Measurements from ENCODE around the gene SYT7.

Gene SYT7

DNA sequence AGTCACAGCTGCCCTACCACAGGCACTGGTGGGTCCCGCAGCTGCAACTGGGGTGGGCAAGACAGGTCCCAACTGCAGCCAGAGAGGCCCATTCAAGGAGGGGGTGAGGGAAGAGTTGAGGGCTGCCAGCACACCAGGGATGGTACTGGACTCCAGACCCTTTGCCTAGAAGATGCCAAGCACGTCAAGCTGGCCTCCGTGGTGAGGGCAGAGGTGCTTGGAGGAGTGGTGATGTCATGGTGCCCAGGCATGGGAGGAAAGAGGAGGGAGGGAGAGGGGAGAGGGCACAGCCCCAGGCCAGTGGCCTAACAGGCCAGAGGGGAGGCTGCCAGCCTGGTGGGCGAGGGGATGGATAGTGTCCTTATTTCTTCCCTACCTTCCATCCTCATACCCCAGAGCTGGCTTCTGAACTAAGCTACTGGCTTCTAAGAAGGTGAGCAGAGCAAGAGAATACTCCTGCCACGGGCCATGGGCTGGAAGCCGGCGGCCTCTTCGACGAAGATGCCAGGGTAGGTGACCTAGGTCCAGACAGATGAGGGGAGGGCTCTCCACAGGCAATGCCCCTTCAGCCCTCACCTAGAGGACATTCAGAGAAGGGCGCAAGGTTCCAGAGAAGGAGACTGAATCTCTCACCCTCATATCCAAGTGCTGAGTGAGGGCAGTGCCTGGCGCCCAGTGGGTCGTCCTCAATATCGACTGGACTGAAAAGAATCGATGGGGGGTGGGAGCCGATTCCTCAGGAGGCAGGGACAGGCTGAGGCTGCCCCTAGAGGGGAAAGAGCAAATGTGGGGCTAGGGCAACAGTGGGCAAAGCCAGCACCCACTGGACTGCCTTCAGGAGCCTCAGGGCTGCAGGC is 1.8 kb downstream of the SYT7 start:
- no peaks in the 10 kb centered on the region for H3K9me3 Mint-ChIP-seq
- H3K4me1 Mint-ChIP-seq (ENCODE audit: low read depth) = peaks cover 8% of the 10 kb centered on the region
- H3K27ac Mint-ChIP-seq = no peak overlapping the region
- DNase-seq = no peak
- no peaks in the 10 kb centered on the region for H3K36me3 Mint-ChIP-seq (ENCODE audit: low read depth)
- H3K4me3 Mint-ChIP-seq = peak overlapping the region; percentile 43
- peaks cover 41% of the 10 kb centered on the region for H3K27me3 Mint-ChIP-seq

DNA sequence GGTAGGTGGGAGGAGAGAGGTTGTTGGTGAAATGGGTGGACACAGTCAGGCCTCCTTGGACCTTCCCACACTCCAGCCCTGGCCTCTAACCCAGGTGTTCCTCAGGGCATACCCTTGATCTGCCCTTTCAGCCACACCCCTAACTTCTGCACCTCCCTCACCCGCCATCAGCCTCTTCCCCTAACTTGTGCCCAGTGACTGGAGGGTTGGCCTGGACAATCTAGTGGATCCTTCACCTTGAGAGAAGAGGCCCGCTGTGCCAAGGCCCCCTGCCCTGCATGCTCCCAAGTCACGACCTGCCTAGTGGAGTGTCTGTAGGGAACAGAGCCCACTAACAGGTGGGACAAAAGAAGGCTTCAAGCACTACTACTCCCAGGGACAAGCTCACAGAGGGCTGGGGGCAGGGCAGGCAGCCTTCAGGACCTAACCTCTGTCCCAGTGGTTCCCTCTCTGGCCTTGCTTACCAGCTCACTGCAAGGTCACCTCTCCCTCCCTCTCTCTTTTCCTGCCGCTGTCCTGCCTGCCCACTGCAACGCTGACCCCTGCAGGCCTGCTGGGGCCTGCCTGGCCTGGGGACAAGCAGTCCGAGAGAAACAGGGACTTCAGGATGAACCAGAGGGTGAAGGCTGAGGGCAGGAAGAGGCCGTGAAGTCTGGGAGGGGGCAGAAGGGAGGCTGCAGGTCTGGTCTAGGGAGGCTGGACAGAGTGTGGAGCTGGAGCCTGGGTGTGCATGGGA is 3.3 kb downstream of the SYT7 start:
- no peak for DNase-seq
- Mint-ChIP-seq H3K4me1 (ENCODE audit: low read depth) (peaks cover 8% of the 10 kb centered on the region), H3K9me3 (no peaks in the 10 kb centered on the region), H3K27me3 (peaks cover 46% of the 10 kb centered on the region), H3K36me3 (ENCODE audit: low read depth) (no peaks in the 10 kb centered on the region), H3K27ac (no peak overlapping the region), H3K4me3 (no peak overlapping the region)

GRCh38 chr11:61575886-61576861 is 4.7 kb downstream of the SYT7 start:
- Mint-ChIP-seq H3K27me3 (peaks cover 43% of the 10 kb centered on the region), H3K27ac (no peak overlapping the region), H3K4me1 (ENCODE audit: low read depth) (no peaks in the 10 kb centered on the region)

DNA sequence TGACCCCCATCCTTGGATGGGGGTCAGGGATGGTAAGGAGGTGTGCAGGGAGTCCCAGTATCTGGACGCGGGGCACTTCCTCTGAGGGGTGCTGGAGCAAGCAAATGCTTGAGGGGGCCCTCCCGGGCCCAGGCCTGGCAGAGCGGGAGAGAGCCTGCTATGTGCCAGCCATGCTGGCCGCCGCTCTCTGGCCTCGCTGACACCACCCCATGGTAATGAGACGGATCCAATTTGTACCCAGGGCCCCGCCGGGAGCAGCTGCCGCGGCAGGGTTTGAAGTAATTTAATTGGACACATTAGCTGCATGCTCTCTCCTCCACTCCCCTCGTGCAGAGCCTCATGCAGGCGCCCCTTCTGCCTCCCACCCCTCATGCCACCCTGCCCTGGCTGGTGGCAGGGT is 6.3 kb downstream of the SYT7 start:
- peaks cover 51% of the 10 kb centered on the region for H3K27me3 Mint-ChIP-seq
- DNase-seq = no peak
- no peaks in the 10 kb centered on the region for H3K9me3 Mint-ChIP-seq

More at GRCh38 chr11:61575886-61576861, 4.7 kb downstream of the SYT7 start:
- no peaks in the 10 kb centered on the region for H3K9me3 Mint-ChIP-seq
- H3K36me3 Mint-ChIP-seq (ENCODE audit: low read depth) = no peaks in the 10 kb centered on the region
- no peak for DNase-seq
- H3K4me3 Mint-ChIP-seq = no peak overlapping the region

DNA sequence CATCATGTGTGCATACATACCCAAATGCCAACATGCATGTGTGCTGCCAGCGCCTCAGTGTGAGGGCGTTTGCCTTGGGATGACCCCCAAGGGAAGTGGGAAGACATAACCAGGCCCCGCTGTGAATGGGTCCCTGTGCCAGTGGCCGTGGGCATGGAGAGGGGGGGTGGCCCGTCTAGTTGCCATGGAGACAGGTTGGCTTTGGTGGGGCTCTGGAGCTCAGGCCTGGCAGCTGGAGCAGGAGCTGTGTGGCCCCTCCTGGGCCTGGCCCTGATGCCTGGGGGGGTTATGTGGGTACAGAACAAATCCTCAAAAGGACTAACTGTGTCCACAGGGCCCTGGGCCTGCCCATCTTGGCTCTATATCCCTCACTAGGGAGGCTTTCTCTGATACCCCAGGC is 8.0 kb downstream of the SYT7 start:
- Mint-ChIP-seq H3K27me3 (peaks cover 51% of the 10 kb centered on the region), H3K4me3 (no peak overlapping the region), H3K4me1 (ENCODE audit: low read depth) (peaks cover 1% of the 10 kb centered on the region), H3K36me3 (ENCODE audit: low read depth) (no peaks in the 10 kb centered on the region), H3K9me3 (peaks cover 2% of the 10 kb centered on the region), H3K27ac (no peak overlapping the region)
- no peak for DNase-seq

More for the DNA sequence above, 6.3 kb downstream of the SYT7 start:
- H3K4me1 Mint-ChIP-seq (ENCODE audit: low read depth) = no peaks in the 10 kb centered on the region
- H3K27ac Mint-ChIP-seq = no peak overlapping the region
- no peaks in the 10 kb centered on the region for H3K36me3 Mint-ChIP-seq (ENCODE audit: low read depth)
- H3K4me3 Mint-ChIP-seq = no peak overlapping the region

DNA sequence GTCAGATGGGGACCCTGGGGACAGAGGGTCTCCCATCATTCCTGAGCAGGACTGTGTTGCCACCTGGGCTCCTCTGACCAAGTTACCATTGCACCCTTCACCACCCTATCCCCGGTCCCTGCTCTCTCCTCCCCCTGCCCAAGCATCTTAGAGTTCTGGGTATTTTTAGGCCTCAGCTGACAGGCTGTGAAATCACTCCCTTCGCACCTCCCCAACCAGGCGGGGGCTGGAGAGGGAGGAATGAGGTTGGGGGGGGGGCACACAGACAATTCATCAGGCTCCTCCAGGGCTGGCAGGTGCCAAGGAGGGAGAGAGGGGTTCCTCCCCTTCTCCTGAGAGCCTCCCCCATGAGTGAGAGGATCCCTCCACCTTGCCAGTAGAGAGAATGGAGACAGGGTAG is 9.0 kb downstream of the SYT7 start:
- Mint-ChIP-seq H3K9me3 (peaks cover 2% of the 10 kb centered on the region), H3K4me1 (ENCODE audit: low read depth) (peaks cover 1% of the 10 kb centered on the region), H3K36me3 (ENCODE audit: low read depth) (no peaks in the 10 kb centered on the region), H3K27ac (no peak overlapping the region), H3K4me3 (no peak overlapping the region), H3K27me3 (peaks cover 56% of the 10 kb centered on the region)
- no peak for DNase-seq

GRCh38 chr11:61571337-61571736 is 9.5 kb downstream of the SYT7 start:
- Mint-ChIP-seq H3K27me3 (peaks cover 60% of the 10 kb centered on the region), H3K9me3 (peaks cover 2% of the 10 kb centered on the region), H3K4me3 (no peak overlapping the region), H3K4me1 (ENCODE audit: low read depth) (peaks cover 1% of the 10 kb centered on the region), H3K27ac (no peak overlapping the region), H3K36me3 (ENCODE audit: low read depth) (no peaks in the 10 kb centered on the region)
- DNase-seq = no peak

- Mint-ChIP-seq H3K4me1 (ENCODE audit: low read depth) (peaks cover 1% of the 10 kb centered on the region), H3K36me3 (ENCODE audit: low read depth) (no peaks in the 10 kb centered on the region), H3K27ac (no peak overlapping the region), H3K9me3 (peaks cover 2% of the 10 kb centered on the region), H3K4me3 (no peak overlapping the region), H3K27me3 (peaks cover 76% of the 10 kb centered on the region)
- no peak for DNase-seq
Measured at GRCh38 chr11:61569701-61570100, 11.2 kb downstream of the SYT7 start.

DNA sequence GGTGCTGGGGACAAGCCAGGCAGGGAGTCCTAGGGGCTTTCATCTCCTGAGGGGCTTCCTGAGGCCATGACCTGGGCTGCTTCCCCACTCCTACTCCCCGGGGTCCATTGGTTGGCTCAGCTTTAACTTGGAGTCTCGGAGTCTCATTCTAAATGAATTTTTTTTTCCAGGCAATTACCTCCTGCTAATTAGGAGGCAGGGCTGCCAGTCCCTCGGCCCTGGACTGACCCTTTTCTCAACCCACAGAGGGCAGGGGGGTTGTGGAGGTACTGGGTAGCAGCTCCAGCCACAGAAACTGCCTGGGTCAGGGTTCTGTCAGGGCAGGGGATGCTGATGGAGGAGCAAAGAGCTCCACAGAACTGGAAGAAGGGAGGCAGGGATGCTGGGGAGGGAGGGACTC is 11.9 kb downstream of the SYT7 start:
- peaks cover 1% of the 10 kb centered on the region for H3K4me1 Mint-ChIP-seq (ENCODE audit: low read depth)
- H3K9me3 Mint-ChIP-seq = peaks cover 2% of the 10 kb centered on the region
- H3K36me3 Mint-ChIP-seq (ENCODE audit: low read depth) = no peaks in the 10 kb centered on the region
- no peak for DNase-seq
- H3K4me3 Mint-ChIP-seq = no peak overlapping the region
- no peak overlapping the region for H3K27ac Mint-ChIP-seq
- peaks cover 83% of the 10 kb centered on the region for H3K27me3 Mint-ChIP-seq

- peaks cover 2% of the 10 kb centered on the region for H3K9me3 Mint-ChIP-seq
- peak; percentile 76 for DNase-seq
- H3K27ac Mint-ChIP-seq = no peak overlapping the region
- no peaks in the 10 kb centered on the region for H3K36me3 Mint-ChIP-seq (ENCODE audit: low read depth)
- H3K4me3 Mint-ChIP-seq = no peak overlapping the region
- H3K4me1 Mint-ChIP-seq (ENCODE audit: low read depth) = peaks cover 1% of the 10 kb centered on the region
- H3K27me3 Mint-ChIP-seq = peaks cover 89% of the 10 kb centered on the region
Measured at GRCh38 chr11:61567286-61568061, 13.4 kb downstream of the SYT7 start.

DNA sequence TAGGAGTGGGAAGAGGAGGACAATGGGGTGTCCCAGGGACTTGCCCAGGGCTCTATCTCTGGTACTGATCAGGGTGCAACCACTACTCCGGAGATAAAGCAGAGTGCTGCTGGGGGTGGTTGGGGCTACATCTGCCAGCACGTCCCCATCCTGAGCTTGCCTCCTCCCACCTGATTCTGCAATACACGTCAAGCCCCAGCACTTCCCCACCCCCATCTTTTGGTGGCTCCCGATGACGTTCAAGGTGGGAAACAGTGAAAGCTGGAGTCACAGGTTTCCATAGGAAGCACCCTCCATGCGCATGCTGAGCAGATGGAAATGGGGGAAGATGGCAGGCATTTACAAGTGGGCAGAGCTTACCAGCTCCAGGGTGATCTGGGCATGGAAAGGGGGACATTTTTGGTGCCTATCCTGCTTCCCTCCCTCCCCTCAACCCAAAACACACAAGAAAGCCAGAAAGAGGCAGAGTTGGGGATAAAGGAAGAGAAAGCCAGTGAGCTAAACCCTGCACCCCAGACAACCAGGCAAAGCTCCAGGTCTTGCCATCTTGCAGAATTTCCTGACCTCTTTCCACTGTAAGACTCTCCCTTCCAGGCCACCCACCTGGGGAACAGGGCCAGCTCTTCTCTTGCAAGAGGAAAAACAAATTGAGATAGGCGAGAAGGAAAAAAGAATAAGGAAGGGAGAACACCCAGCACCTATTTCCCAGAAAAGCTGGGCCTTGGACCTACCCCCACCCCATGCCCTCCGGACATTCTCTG is 15.8 kb downstream of the SYT7 start:
- no peak overlapping the region for H3K27ac Mint-ChIP-seq
- no peak overlapping the region for H3K4me3 Mint-ChIP-seq
- H3K36me3 Mint-ChIP-seq (ENCODE audit: low read depth) = no peaks in the 10 kb centered on the region
- no peak for DNase-seq
- peaks cover 74% of the 10 kb centered on the region for H3K27me3 Mint-ChIP-seq
- peaks cover 2% of the 10 kb centered on the region for H3K9me3 Mint-ChIP-seq
- H3K4me1 Mint-ChIP-seq (ENCODE audit: low read depth) = peaks cover 1% of the 10 kb centered on the region

DNA sequence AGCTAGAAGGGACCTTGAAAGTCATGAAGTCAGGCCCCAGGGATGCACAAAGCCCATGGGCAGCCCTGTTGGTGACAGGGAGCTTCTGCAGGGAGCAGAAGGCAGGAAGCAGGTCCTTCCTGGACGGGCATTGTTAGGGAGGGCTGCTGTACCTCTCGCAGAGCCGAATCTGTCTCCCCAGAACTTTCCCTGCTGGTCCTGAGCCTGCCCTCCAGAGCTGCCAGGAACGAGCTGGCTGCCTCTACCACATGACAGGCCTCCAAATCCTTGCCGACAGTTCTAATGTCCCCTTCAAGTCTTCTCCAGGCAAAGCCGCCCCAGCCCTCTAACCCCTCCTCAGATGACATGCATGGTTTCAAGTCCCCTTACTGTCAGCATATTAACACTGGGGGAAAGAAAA is 20.1 kb downstream of the SYT7 start:
- Mint-ChIP-seq H3K4me1 (ENCODE audit: low read depth) (peaks cover under 1% of the 10 kb centered on the region), H3K36me3 (ENCODE audit: low read depth) (no peaks in the 10 kb centered on the region), H3K9me3 (no peaks in the 10 kb centered on the region), H3K27me3 (peaks cover 72% of the 10 kb centered on the region), H3K27ac (no peak overlapping the region), H3K4me3 (no peak overlapping the region)
- DNase-seq = no peak

GRCh38 chr11:61556621-61557020 is 24.3 kb downstream of the SYT7 start:
- Mint-ChIP-seq H3K36me3 (ENCODE audit: low read depth) (no peaks in the 10 kb centered on the region), H3K4me3 (no peak overlapping the region), H3K4me1 (ENCODE audit: low read depth) (peaks cover 14% of the 10 kb centered on the region)

More at GRCh38 chr11:61556621-61557020, 24.3 kb downstream of the SYT7 start:
- no peak for DNase-seq
- H3K9me3 Mint-ChIP-seq = no peaks in the 10 kb centered on the region
- peaks cover 76% of the 10 kb centered on the region for H3K27me3 Mint-ChIP-seq
- no peak overlapping the region for H3K27ac Mint-ChIP-seq
